Effector CD4-positive, alpha-beta T cell (primary cell): ENCODE results near the gene CLCA1. TPM values are rescaled to one million over a fixed set of nuclear protein-coding genes. Genes with fewer than 3 reads are reported as not detected.

Experiments used
- DNase-seq: peaks from one replicate; pipeline ENCODE4 v3.0.0-alpha.2; 2020
- total RNA-seq: gene quantifications from one replicate; lab custom pipeline; 2026; lab: John Stamatoyannopoulos, UW

Gene CLCA1, protein sequence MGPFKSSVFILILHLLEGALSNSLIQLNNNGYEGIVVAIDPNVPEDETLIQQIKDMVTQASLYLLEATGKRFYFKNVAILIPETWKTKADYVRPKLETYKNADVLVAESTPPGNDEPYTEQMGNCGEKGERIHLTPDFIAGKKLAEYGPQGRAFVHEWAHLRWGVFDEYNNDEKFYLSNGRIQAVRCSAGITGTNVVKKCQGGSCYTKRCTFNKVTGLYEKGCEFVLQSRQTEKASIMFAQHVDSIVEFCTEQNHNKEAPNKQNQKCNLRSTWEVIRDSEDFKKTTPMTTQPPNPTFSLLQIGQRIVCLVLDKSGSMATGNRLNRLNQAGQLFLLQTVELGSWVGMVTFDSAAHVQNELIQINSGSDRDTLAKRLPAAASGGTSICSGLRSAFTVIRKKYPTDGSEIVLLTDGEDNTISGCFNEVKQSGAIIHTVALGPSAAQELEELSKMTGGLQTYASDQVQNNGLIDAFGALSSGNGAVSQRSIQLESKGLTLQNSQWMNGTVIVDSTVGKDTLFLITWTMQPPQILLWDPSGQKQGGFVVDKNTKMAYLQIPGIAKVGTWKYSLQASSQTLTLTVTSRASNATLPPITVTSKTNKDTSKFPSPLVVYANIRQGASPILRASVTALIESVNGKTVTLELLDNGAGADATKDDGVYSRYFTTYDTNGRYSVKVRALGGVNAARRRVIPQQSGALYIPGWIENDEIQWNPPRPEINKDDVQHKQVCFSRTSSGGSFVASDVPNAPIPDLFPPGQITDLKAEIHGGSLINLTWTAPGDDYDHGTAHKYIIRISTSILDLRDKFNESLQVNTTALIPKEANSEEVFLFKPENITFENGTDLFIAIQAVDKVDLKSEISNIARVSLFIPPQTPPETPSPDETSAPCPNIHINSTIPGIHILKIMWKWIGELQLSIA
- total RNA-seq = not detected

DNA sequence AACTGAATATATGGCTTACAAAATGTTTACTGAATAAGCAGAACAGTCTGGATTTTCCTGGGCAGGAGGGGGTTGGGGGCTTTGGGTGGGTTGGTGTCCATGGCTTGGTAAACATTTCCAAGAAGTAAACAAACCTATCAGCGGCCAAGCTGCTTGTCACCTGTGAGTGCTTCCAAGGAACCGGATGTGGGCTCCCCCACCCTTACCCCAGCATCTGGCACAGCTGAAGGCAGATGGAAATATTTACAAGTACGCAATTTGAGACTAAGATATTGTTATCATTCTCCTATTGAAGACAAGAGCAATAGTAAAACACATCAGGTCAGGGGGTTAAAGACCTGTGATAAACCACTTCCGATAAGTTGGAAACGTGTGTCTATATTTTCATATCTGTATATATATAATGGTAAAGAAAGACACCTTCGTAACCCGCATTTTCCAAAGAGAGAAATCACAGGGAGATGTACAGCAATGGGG, at the start of gene CLCA1:
Gene CLCA1, plus strand, starts transcription at position 427 of the 477 bp plus-strand sequence. Its CDS starts 45 bp downstream, at position 472.
- DNase-seq = no peak

DNA sequence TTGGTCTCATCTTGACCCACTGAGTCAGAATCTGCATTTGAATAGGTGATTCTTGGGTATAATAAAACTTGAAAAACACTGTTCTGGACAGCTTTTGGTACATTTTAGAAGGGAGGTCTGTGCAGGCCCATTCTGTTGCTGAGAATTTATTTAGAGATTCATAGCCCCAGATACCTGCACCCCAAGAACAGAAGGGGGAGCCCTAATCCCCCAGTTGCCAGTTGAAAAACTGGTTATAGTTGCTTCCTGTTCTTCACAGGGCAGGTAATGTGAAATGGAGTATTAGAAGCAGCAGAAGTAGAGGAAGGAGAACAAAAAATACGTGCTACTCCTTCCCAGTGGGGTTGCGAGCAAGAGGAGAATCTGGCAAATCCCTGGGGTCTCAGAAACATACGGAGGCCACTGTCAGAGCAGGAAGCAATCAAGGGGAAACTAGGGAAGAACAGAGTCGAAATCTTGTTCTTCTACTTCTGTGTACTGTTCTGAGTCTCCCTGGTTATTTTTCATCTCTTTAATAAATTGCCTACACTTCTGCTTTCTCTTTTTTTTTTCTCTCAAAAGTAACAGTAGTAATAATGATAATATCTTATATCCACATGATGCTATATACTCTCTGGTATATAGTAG, 49.3 kb upstream of the CLCA1 start:
- no peak for DNase-seq

DNA sequence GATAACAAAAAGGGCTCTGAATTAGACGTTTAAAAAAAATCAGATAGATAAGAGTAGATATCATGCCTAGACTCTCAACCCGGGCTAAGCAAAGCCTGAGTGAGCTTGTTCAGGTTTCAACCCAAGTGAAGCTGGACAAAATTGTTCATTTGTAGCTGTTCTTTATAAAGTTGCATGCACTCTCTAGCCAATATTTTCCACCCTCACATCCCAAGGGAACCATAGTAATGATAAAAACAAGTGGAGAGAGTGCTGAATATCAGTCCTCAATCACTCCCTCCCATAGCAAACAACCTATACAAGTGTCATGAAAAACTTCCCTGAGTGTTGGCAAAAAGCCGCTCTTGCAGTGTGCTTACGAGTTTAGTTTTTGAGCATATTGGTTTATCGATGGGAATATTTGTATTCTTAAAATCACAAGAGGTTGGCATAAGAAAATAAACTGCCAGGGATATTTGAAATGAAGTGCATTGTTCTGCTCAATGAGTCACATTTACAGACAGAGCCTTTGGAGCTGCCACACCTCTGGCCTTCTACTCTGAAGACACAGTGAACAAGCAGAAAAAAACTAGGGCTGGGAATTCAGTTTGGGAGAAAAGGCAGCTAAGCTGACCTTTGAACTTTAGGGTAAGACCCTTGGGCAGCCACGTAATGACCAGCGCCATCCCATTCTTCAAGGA, 47.0 kb upstream of the CLCA1 start:
- DNase-seq = no peak

DNA sequence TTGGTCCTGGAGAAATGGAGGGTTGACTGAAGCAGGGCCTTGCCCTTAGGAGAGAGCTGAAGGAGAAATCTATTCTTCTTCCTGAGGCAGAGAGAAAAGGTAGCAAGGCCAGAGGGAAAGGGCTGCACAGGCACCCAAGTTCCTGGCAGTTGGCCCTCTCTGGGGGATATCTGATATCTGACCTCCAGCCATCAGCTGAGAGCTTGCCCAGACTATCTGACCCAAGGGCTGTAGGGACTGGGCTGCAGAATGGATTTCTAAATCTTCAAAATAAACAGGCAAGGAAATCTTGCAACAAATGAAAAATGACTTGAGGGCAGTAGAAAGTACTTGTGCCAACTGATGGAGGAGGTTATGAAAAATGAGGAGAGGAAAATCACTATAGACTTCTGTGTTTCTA, 45.3 kb upstream of the CLCA1 start:
- DNase-seq = no peak

DNA sequence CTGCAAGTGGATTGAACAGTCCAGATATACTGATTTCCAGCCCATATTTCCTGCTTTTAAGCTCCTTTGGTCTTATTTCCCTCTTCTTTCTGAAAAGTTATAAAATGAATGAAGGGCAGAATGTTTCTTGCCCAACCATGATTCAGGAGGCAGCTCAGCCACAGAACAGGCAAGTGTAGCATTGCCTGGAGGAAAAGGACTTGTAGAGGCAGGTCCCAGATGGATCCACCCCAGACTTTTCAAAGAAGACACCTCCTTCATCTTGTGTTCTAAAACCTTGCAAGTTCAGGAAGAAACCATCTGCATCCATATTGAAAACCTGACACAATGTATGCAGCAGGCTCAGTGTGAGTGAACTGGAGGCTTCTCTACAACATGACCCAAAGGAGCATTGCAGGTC, 44.9 kb upstream of the CLCA1 start, which contains the start of gene CLCA2:
Gene CLCA2, plus strand, starts transcription at position 299 of the 400 bp plus-strand sequence. Its CDS starts 77 bp downstream, at position 376.
- no peak for DNase-seq

DNA sequence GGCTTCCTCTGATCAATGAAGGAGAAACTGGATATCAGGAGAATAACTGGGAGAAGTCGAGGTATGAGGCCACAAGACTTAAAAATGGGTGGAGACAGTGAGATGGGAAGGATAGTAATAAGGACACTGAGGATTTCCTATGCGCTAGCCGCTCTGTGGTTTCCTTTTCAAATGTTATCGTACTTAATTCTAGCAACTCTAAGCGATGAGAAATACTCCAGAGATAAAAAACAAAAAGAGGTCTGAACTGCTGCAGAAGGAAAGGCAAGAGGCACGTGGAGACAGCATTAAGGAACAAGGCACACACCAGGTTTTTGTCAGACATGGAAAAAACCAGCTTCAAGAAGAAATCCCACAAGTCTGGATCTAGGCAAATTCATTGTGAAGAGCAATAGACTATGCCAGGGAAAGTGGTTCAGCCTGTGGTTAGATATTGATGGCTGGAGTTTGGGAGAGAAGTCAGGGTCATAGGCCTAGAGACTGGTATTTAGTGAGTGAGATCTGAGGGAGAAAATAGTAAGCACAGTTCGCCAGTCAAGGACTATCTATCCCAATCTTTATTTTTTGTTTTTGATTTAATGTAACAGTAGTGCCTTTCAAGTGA, 39.5 kb upstream of the CLCA1 start:
- no peak for DNase-seq

DNA sequence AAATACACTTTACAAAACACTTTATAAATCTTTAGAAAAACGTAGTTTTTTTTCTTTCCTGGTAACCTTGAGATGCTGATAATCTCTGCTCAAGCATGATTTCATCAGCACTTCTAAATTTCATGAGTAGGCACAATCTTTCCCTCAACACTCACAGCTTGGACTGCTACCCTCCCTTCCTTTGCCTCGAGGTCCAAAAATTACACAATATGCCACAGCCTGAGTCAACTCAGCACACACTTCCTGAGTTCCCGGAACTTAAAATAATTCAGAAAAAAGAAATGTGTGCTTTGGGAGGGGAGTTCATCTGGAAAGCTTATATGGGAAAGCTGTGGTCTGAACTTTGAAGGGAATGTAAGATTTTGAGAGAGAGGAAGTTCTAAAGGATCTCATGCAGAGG, 38.9 kb upstream of the CLCA1 start:
- DNase-seq = no peak

DNA sequence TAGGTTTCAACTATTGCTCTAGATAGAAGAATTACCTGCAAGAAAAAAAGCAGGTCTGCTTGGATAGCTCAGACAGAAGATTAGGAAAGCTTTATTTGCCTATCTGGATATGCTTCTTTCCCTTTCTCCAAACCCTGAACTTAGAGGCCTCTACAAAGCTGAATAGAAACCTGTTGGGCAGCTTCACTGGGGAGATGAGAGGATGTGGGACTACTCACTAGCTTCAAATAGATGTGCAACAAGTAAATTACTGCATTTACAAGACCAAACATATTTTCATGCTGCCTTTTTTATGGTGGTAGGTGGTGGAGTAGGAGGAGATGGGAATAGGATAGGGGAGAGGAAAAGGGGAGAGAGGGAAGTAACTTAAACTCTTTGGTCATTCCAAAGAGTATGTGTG, 38.4 kb upstream of the CLCA1 start:
- DNase-seq = no peak

DNA sequence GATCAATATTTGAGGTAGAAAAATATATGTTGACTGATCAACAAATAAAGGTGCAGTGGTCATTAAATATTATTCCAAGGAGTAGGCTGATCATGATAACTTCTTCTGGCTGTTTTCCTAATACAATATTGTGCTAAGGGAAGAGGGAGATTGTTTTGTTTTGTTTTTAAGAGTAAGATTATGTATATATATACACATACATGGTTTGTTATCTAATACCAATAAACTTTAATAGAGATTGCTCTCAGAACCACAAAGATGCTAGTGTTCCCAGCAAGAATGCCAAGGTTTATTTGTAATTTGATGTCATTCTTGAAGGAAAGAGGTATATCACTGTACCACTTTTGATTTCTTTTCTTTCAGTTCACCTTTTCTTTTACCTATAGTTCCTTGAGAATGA, 34.7 kb upstream of the CLCA1 start:
- DNase-seq = no peak

DNA sequence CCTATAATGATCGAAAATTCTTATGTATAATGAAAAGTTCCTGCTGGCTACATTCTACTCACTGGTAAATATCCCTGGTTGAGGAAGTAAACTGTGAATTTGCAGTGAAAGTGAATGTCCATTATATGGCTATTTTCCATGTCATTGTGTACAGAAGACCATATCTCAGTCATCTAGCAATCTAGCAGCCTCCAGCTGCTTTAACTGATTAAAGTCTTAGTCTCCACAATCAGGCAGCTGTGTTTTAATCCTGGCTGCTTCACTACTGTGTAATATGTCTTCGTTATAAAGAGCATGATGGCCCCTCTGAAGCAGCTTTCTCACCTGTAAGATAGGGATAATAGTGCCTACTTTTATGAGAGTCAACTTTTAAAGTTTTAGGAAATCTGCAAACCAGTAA, 33.4 kb upstream of the CLCA1 start:
- no peak for DNase-seq

DNA sequence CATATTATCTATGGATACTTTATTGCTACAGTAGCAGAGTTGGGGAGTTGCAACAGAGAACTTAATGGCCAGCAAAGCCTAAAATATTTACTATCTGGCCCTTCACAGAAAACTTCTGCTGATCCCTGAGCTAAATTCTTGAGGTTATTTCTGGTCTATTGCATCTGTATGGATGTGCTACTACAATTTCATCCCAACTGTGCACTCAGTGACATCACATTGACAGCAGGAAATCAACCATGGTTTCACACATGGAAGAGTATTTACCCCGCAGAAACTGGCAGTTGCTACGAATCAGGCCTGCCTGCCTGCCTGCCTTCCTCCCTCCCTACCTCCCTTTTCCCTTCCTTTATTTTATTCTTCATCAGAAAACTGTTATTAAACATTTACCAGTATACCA, 32.7 kb upstream of the CLCA1 start:
- DNase-seq = no peak

DNA sequence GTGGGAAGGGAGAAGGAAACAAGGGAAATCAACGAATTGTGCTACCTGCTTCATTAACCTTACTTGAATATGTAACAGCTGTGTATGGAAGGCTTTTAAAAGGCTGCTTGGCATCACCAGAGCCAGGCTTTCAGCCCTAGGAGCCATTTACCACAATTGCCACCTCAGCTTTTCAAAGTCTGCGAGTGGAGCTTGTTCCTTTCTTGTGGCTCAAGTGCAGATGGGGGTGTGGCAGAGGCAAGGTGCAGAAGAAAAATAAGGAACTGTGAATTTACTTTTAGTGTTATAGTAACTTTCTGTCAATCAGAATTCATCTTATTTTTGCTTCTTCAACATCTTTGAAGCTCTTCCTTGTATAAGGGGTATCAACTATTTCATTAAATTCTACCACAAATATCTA, 27.1 kb upstream of the CLCA1 start:
- DNase-seq = no peak

DNA sequence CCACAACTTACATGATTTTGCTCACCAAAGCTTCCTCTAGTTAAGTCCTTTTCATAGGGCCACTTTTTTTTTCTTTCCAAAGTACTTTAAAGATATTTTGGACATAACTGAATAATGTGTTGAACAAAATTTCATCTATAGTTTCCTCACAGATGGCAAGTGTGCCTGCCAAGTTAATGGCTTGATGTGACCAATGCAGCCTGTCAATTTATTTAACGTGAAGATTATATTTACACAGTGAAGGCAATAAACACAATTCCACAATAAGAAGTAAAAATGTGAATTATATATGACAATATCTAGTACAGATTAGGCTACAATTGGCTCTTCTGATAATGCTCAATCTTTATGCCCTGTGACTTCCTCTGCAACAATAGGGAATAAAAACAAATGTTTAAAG, 26.7 kb upstream of the CLCA1 start:
- no peak for DNase-seq

DNA sequence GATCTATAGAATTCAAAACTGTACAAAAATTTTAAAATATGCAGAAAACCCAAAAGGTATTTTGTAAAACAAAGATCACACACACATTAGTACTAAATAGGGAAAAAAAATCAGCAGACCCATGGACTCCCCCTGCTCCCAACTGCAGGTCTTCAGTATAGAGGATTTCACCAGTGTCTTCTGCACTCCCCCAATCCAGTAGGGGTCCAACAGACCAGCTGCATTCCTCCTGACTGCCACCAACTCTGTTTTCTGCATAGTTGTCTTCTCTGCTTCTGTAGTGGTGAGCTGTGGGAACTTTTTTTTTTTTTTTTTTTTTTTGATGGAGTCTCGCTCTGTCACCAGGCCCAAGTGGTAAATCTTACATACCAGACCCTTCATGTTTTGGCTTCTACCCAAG, 22.8 kb upstream of the CLCA1 start:
- no peak for DNase-seq

DNA sequence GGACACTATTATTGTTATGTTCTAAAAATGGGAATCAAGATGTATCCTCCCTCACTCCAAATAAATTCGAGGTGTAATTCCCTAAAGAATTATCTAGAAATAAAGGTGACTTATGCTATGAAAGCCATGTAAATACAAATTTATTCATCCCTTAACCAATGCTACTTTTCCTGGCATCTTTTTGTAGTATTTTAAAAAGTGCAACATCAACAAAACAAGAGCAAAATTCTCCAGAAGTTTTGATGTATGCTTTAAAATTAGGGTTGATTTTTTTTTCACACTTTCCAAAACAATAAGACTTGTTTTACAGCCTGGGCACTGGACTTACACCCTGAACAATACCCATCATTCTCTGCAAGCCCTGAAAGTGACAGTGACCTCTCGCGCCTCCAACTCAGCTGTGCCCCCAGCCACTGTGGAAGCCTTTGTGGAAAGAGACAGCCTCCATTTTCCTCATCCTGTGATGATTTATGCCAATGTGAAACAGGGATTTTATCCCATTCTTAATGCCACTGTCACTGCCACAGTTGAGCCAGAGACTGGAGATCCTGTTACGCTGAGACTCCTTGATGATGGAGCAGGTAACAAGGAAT, 21.4 kb upstream of the CLCA1 start:
- no peak for DNase-seq

DNA sequence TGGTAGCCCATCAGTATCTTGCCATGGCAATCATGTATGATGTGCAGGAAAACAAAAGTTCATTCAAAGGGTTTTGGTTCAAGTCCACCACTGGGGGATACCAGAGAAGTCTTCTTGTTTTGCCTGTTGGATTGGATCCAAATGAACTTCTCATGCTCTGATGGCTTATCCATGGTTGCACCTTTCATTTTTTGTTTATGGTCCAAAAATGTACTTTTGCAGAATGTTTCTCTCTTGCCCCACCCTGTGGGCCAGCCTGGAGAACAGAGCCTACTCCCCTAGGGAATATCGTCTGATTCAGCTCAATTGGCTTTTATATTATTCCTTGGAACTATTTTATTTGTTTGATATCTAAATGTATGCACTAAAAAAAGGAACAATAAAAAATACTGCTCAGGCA, 20.1 kb upstream of the CLCA1 start:
- DNase-seq = no peak

DNA sequence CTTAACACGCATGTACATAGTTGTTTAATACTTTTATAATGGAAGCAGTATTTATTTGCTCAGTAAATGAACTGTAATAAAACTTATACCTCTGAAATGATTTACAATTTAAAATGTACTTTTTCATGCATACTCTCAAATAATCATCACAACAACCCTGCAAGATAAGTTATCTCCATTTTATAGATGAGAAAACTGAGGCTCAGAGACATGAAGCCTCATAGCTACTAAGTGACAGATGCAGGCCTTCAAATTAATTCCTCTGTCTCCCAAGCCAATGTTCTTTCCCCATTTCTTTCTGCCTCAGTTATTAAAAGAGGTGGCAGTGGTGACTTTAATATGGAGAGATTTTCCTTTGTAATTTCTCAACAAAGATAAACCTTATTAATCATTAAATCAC, 19.6 kb upstream of the CLCA1 start:
- no peak for DNase-seq

DNA sequence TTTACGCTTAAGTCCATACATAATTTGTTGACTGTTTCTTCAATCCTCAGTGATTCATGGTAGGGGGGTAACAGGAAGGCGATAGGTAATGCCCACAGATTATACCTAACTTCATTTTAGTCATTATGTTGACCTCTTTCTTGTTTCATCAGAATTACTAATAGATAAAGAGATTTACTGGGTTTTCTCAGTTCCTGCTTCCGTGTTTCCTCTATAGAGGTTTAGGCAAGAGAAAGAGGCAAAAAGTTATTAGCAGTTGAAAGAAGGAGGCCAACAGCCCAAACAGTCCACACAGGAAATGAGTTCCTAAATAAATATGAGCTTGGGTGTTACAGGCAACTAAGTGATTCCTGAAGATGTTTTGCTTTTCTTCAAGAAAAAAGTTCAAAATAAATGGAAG, 17.9 kb upstream of the CLCA1 start:
- no peak for DNase-seq

DNA sequence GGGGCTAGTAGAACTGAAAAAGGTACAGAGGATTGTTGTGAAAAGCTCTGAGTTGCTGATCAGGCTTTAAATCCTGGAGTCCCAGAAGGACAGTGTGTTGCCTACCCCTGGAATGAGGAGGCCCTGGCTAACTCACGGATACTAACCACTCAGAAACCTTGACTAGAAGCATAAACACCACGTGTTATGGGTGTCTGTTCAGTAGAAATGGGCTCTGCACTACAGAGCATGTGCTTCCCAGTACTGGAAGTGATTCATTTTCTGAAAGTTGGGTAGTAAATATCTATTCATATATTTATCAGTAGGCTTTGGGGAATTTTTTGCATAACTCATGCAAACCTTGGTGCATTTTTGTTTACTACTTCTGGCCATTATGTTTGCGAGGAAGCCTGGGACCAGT, 15.1 kb upstream of the CLCA1 start:
- DNase-seq = no peak

DNA sequence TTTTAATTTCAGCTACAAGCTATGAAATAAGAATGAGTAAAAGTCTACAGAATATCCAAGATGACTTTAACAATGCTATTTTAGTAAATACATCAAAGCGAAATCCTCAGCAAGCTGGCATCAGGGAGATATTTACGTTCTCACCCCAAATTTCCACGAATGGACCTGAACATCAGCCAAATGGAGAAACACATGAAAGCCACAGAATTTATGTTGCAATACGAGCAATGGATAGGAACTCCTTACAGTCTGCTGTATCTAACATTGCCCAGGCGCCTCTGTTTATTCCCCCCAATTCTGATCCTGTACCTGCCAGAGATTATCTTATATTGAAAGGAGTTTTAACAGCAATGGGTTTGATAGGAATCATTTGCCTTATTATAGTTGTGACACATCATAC, 13.7 kb upstream of the CLCA1 start:
- DNase-seq = no peak

DNA sequence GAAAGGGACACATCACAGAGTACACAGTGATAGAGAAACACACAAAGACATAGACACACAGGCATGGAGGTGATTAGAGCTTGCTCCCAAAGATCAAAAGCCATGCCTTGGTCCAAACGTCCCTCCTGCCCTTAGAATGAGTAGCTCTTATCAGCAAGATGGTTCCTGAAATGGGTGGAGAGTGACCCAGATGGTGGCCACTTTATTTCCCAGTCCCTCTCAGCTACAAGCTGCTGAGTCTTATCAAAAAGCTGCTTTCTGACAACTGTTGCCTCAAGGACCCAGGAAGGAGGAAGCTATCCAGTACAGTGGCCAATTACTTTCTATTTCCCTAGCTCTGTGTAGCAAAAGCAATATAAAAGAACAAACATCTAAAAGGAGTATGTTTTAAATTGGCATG, 7.7 kb upstream of the CLCA1 start:
- DNase-seq = no peak

DNA sequence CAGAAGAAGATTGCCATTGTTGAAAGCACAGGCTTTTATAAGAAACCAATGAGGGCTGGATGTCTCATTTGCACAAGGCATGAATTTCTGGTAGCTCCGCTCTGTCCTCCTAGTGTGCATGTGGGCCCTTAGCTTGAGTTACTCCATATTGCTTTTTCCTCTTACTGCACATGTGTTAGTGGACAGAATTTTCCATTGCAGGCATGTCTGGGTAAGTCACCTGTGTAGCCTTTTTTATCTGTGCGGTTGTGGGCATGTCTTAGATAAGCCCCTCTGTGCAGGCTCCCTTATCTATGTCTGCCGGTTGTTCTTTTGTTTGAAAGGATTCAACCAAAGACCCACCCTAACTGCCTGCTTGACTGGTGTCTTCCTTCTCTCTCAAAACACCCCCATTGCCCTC, 7.2 kb upstream of the CLCA1 start:
- DNase-seq = no peak
